Naive thymus-derived CD8-positive, alpha-beta T cell (primary cell): ENCODE measurements around the gene HMGN4. TPM values are rescaled to one million over a fixed set of nuclear protein-coding genes. Genes with fewer than 3 reads are reported as not detected.
"Not testable (repeated sequence)": the region's sequence is repeated elsewhere in the genome, so short reads cannot be mapped to it uniquely, and the experiment has no call there.

Source experiments
- ATAC-seq, 2 donors: fragments of 150-1000 bp; cut with Tn5 transposase in 1 of 2; sonication (Bioruptor Pico), chemical (Tn5 transposase) in 1 of 2; 1 replicate in 1 of 2; 2 replicates in 1 of 2; pipeline ENCODE4 v1.10.0; 2021; ENCODE audit warnings: mild to moderate bottlenecking in 2 of 2, moderate library complexity in 2 of 2
- POLR2A ChIA-PET: fragments of 350-600 bp; sonication (Branson Sonifier 250); formaldehyde crosslinking; loops from one replicate; lab custom pipeline; 2021; ENCODE audit warnings: antibody characterized with exemption; lab: Charles Lee
- DNase-seq, 10 donors: peaks; one replicate each; pipeline versions ENCODE4 v3.0.0 to v3.0.0-alpha.2; 2020 to 2022
- H3K27ac Mint-ChIP-seq, 10 donors: one replicate each; pipeline ENCODE4 v1.8.0; 2020 to 2022; ENCODE audit warnings: mild to moderate bottlenecking in 10 of 10, mixed read lengths in 10 of 10, moderate library complexity in 4 of 10, inconsistent platforms in 1 of 10
- H3K27me3 Mint-ChIP-seq, 5 donors: one replicate each; pipeline ENCODE4 v1.8.0; 2021 to 2022; ENCODE audit warnings: mixed read lengths in 5 of 5
- H3K36me3 Mint-ChIP-seq, 3 donors: one replicate each; pipeline ENCODE4 v1.8.0; 2020 to 2022; ENCODE audit warnings: mixed read lengths in 3 of 3, mild to moderate bottlenecking in 2 of 3, inconsistent platforms in 1 of 3
- H3K4me1 Mint-ChIP-seq, 4 donors: one replicate each; pipeline ENCODE4 v1.8.0; 2021 to 2022; ENCODE audit warnings: mixed read lengths in 4 of 4
- H3K4me3 Mint-ChIP-seq, 10 donors: one replicate each; pipeline ENCODE4 v1.8.0; 2020 to 2022; ENCODE audit warnings: mild to moderate bottlenecking in 10 of 10, mixed read lengths in 10 of 10, moderate library complexity in 6 of 10, inconsistent platforms in 1 of 10
- H3K9me3 Mint-ChIP-seq, 9 donors: one replicate each; pipeline ENCODE4 v1.8.0; 2020 to 2022; ENCODE audit warnings: mixed read lengths in 9 of 9, mild to moderate bottlenecking in 3 of 9, inconsistent platforms in 1 of 9, moderate library complexity in 1 of 9
- polyA plus RNA-seq, 3 donors: library from polyadenylated mRNA; unstranded; fragments of 300-500 nt; fragmentation: Illumina TruSeq; gene quantifications; one replicate each; pipeline ENCODE4 v1.2.3, GENCODE V29; 2021
- total RNA-seq, 8 experiments: library from RNA in 2 of 8; stranded (reverse) in 2 of 8; gene quantifications; one replicate each; pipeline ENCODE4 v1.2.3 and lab custom pipeline; 2021 to 2026

HMGN4 gene
- total and polyA plus RNA-seq, 5 experiments from 2014 or later, result 73.3 to 183 (median 110) TPM

DNA sequence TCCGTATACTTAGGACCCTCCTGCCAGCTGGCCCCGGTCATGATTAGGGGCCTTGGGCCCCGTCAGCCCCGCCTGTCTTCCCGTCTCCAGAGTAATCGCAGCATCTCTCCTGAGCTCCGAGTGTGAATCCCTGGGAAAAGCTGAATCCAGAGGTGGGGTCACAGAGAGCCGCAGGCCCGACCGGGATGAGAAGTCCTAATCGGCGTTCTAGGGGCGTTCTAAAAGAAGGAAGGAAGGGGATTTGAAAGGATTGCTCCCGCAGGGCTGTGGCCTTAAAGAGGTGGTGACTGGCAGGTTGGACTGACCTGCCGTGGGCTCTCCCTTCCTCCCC lies 371 bp downstream of the HMGN4 start:
- Mint-ChIP-seq H3K9me3 (peaks cover 0 to 8% (median 0%) of the 10 kb centered on the region in 9 donors), H3K36me3 (peaks cover 0 to 33% (median 2%) of the 10 kb centered on the region in 3 donors), H3K4me1 (peaks cover 32 to 70% (median 63%) of the 10 kb centered on the region in 4 donors), H3K4me3 (peak overlapping the region; percentile 89 to 99 (median 97)), H3K27ac (peak overlapping the region; percentile 91 to 100 (median 98)), H3K27me3 (peaks cover 0 to 9% (median 0%) of the 10 kb centered on the region in 5 donors)
- no peak for ATAC-seq
- DNase-seq, result peak in 1 of 10 donors; percentile 11
- POLR2A ChIA-PET, result interaction anchor here (0.8 to 4.4 kb wide), 26 partner anchors 9 to 415 kb away, joined by 3 to 82 read pairs (median 6); a partner anchor contains a TSS

GRCh38 chr6:26539071-26539615 lies 977 bp downstream of the HMGN4 start:
- no peak for DNase-seq
- POLR2A ChIA-PET, result interaction anchor here (0.6 to 4.4 kb wide), 16 partner anchors 9 to 1270 kb away, joined by 3 to 82 read pairs (median 6); a partner anchor contains a TSS
- peaks cover 0 to 8% (median 0%) of the 10 kb centered on the region in 9 donors for H3K9me3 Mint-ChIP-seq

DNA sequence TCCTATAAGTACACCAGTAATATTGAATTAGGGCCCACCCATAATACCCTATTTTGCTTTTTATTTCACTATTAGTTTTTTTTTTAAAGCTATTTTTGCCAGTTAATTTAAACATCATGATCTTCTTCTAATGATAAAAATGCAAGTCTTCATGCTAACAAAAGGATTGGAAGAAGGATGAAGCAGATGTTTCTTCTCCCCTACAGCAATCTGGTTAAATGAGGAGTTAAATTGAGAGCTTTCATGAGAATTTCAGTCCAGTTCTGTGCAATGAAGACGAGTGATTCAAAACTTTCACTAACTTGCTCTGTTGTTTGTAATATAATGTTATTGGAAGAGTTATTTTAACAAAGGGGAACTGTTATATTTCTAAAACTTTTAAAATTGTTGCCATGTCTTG lies 3.4 kb downstream of the HMGN4 start:
- DNase-seq (no peak), ATAC-seq (no peak)
- H3K4me3 Mint-ChIP-seq, result peak overlapping the region in 6 of 10 donors; percentile 8 to 50 (median 28)
- peaks cover 29 to 63% (median 58%) of the 10 kb centered on the region in 4 donors for H3K4me1 Mint-ChIP-seq
- peaks cover 0 to 9% (median 0%) of the 10 kb centered on the region in 5 donors for H3K27me3 Mint-ChIP-seq
- H3K9me3 Mint-ChIP-seq, result peaks cover 0 to 8% (median 0%) of the 10 kb centered on the region in 9 donors
- POLR2A ChIA-PET, result interaction anchor here (1.6 to 2.4 kb wide), 2 partner anchors 9 to 12 kb away, joined by 6 to 10 read pairs; no protein-coding TSS in a partner anchor
- H3K27ac Mint-ChIP-seq, result peak overlapping the region in 6 of 10 donors; percentile 27 to 75 (median 54)
- H3K36me3 Mint-ChIP-seq, result peaks cover 0 to 59% (median 4%) of the 10 kb centered on the region in 3 donors

More at GRCh38 chr6:26539071-26539615, 977 bp downstream of the HMGN4 start:
- Mint-ChIP-seq H3K4me3 (peak overlapping the region; percentile 89 to 99 (median 97)), H3K4me1 (peaks cover 30 to 71% (median 63%) of the 10 kb centered on the region in 4 donors), H3K27ac (peak overlapping the region; percentile 91 to 100 (median 98)), H3K27me3 (peaks cover 0 to 9% (median 0%) of the 10 kb centered on the region in 5 donors), H3K36me3 (peaks cover 0 to 37% (median 2%) of the 10 kb centered on the region in 3 donors)
- no peak for ATAC-seq

GRCh38 chr6:26543953-26544352 lies 5.8 kb downstream of the HMGN4 start:
- DNase-seq (peak in 1 of 10 donors; percentile 22), ATAC-seq (peak; percentile 74 to 78)
- POLR2A ChIA-PET, result interaction anchor here (0.7 kb wide), 1 partner anchor 21 kb away, joined by 5 read pairs; no protein-coding TSS in a partner anchor
- no peak overlapping the region for H3K4me3 Mint-ChIP-seq
- no peaks in the 10 kb centered on the region for H3K9me3 Mint-ChIP-seq
- peaks cover 0 to 62% (median 2%) of the 10 kb centered on the region in 3 donors for H3K36me3 Mint-ChIP-seq
- H3K4me1 Mint-ChIP-seq, result peaks cover 13 to 43% (median 42%) of the 10 kb centered on the region in 4 donors
- no peaks in the 10 kb centered on the region for H3K27me3 Mint-ChIP-seq
- H3K27ac Mint-ChIP-seq, result peak overlapping the region in 4 of 10 donors; percentile 1 to 75 (median 31)

GRCh38 chr6:26544473-26544872 lies 6.3 kb downstream of the HMGN4 start:
- Mint-ChIP-seq H3K9me3 (no peaks in the 10 kb centered on the region), H3K36me3 (peaks cover 0 to 62% (median 2%) of the 10 kb centered on the region in 3 donors), H3K4me1 (peaks cover 13 to 39% (median 37%) of the 10 kb centered on the region in 4 donors), H3K4me3 (no peak overlapping the region), H3K27ac (peak overlapping the region in 1 of 10 donors; percentile 75), H3K27me3 (no peaks in the 10 kb centered on the region)
- POLR2A ChIA-PET, result no interaction called here
- no peak for DNase-seq
- ATAC-seq, result no peak

- Mint-ChIP-seq H3K4me3 (no peak overlapping the region), H3K9me3 (no peaks in the 10 kb centered on the region), H3K36me3 (peaks cover 0 to 55% (median 2%) of the 10 kb centered on the region in 3 donors), H3K27ac (peak overlapping the region in 1 of 10 donors; percentile 42), H3K4me1 (peaks cover 12 to 36% (median 33%) of the 10 kb centered on the region in 4 donors), H3K27me3 (no peaks in the 10 kb centered on the region)
- POLR2A ChIA-PET, result interaction anchor here (1.0 kb wide), 1 partner anchor 8 kb away, joined by 4 read pairs; no protein-coding TSS in a partner anchor
- DNase-seq (no peak), ATAC-seq (no peak)
These were observed 7.5 kb downstream of the HMGN4 start for GRCh38 chr6:26545627-26546026.

DNA sequence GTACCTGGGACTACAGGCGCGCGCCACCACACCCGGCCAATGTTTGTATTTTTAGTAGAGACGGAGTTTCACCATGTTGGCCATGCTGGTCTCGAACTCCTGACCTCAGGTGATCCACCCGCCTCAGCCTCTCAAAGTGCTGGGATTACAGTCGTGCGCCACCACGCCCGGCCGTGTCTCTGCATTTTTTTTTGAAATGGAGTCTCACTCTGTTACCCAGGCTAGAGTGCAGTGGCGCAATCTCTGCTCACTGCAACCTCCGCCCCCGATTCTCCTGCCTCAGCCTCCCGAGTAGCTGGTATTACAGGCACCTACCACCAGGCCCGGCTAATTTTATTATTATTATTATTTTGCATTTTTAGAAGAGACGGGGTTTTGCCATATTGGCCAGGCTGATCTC lies 9.2 kb downstream of the HMGN4 start:
- peaks cover 0 to 41% (median 2%) of the 10 kb centered on the region in 3 donors for H3K36me3 Mint-ChIP-seq
- not testable (repeated sequence) for DNase-seq, H3K9me3 Mint-ChIP-seq, H3K27me3 Mint-ChIP-seq, H3K4me3 Mint-ChIP-seq, ATAC-seq
- H3K4me1 Mint-ChIP-seq, result peaks cover 11 to 28% (median 23%) of the 10 kb centered on the region in 4 donors
- peak overlapping the region in 1 of 10 donors; percentile 27 for H3K27ac Mint-ChIP-seq
- POLR2A ChIA-PET, result interaction anchor here (1.0 kb wide), 1 partner anchor 10 kb away, joined by 7 read pairs; the partner anchor contains the start of gene HMGN4

- peaks cover 10 to 18% (median 11%) of the 10 kb centered on the region in 4 donors for H3K4me1 Mint-ChIP-seq
- peaks cover 0 to 2% (median 0%) of the 10 kb centered on the region in 5 donors for H3K27me3 Mint-ChIP-seq
- peaks cover 0 to under 1% (median 0%) of the 10 kb centered on the region in 9 donors for H3K9me3 Mint-ChIP-seq
- DNase-seq (peak in 5 of 10 donors; percentile 26 to 57 (median 41)), ATAC-seq (peak; percentile 11 to 38)
- H3K27ac Mint-ChIP-seq, result peak overlapping the region in 9 of 10 donors; percentile 34 to 89 (median 82)
- H3K36me3 Mint-ChIP-seq, result peaks cover 0 to 19% (median 2%) of the 10 kb centered on the region in 3 donors
- H3K4me3 Mint-ChIP-seq, result peak overlapping the region in 9 of 10 donors; percentile 89 to 95 (median 92)
- POLR2A ChIA-PET, result interaction anchor here (1.1 to 5.5 kb wide), 4 partner anchors 8 to 76 kb away, joined by 4 to 82 read pairs (median 6); partner anchors contain the start of gene HMGN4
These were observed 12.3 kb downstream of the HMGN4 start for GRCh38 chr6:26550250-26550993.

DNA sequence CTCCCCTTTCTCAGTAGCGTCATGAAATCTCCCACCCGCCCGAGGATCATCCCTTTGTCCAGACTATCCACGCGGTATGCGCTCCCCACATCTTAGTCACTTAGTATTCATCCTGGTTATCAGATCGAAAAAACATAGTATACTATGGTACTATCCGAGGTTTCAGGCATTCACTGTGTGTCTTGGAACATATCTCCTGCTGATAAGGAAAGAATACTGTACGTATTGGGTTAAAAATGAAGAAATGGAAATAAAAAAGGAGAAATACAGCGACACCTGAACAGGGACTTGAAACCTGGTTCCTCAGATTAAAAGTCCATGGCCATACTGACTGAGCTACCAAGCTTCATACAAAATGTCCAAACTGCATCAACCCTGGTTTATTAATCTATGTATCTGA lies 14.0 kb downstream of the HMGN4 start:
- POLR2A ChIA-PET, result interaction anchor here (0.7 to 5.5 kb wide), 6 partner anchors 11 to 354 kb away, joined by 3 to 82 read pairs (median 7); partner anchors contain the start of gene HMGN4
- H3K4me3 Mint-ChIP-seq, result no peak overlapping the region
- H3K36me3 Mint-ChIP-seq, result peaks cover 0 to 2% (median 0%) of the 10 kb centered on the region in 3 donors
- no peak for DNase-seq
- H3K4me1 Mint-ChIP-seq, result peaks cover 11 to 26% (median 19%) of the 10 kb centered on the region in 4 donors
- H3K9me3 Mint-ChIP-seq, result peaks cover 0 to 2% (median 0%) of the 10 kb centered on the region in 9 donors
- ATAC-seq, result no peak
- peaks cover 0 to 2% (median 0%) of the 10 kb centered on the region in 5 donors for H3K27me3 Mint-ChIP-seq
- no peak overlapping the region for H3K27ac Mint-ChIP-seq

DNA sequence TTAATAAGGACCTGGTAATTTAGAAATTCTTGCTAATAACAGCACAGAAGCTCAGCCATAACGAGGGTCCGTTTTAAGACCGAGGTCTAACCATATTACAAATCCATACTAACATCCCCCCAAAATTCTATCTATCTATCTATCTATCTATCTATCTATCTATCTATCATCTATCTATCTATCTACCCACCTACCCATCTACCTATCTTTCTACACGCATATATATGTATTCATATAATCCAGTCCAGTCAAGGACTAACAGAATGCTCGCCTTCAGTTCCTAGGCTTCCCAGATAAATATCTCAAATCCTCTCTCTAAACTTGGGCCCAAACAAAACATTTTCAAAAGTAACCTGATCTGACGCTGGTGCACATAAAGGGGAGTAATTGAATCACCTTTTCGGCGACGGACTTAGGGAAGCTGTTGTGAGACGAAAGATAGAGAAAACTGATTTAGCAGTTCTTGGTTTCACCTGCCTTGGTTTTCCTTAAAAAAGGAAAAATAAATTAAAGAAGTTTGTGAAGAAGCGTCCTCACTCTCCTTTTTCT lies 14.5 kb downstream of the HMGN4 start:
- no peak overlapping the region for H3K4me3 Mint-ChIP-seq
- peaks cover 0 to 2% (median 0%) of the 10 kb centered on the region in 5 donors for H3K27me3 Mint-ChIP-seq
- DNase-seq, result no peak
- H3K9me3 Mint-ChIP-seq, result peaks cover 0 to 2% (median 0%) of the 10 kb centered on the region in 9 donors
- H3K36me3 Mint-ChIP-seq, result peaks cover 0 to 2% (median 0%) of the 10 kb centered on the region in 3 donors
- no peak for ATAC-seq
- no peak overlapping the region for H3K27ac Mint-ChIP-seq
- POLR2A ChIA-PET, result interaction anchor here (0.8 to 5.5 kb wide), 11 partner anchors 11 to 354 kb away, joined by 3 to 82 read pairs (median 10); partner anchors contain the start of gene HMGN4
- H3K4me1 Mint-ChIP-seq, result peaks cover 11 to 26% (median 19%) of the 10 kb centered on the region in 4 donors

- peaks cover 0 to 2% (median 0%) of the 10 kb centered on the region in 3 donors for H3K36me3 Mint-ChIP-seq
- H3K27me3 Mint-ChIP-seq, result peaks cover 0 to 2% (median 0%) of the 10 kb centered on the region in 5 donors
- DNase-seq, result peak; percentile 49 to 88 (median 75)
- H3K27ac Mint-ChIP-seq, result no peak overlapping the region
- ATAC-seq, result peak; percentile 48 to 63
- POLR2A ChIA-PET, result interaction anchor here (0.9 to 5.5 kb wide), 13 partner anchors 8 to 355 kb away, joined by 3 to 82 read pairs (median 10); partner anchors contain the start of gene HMGN4
- peaks cover 11 to 26% (median 19%) of the 10 kb centered on the region in 4 donors for H3K4me1 Mint-ChIP-seq
- no peak overlapping the region for H3K4me3 Mint-ChIP-seq
- H3K9me3 Mint-ChIP-seq, result peaks cover 0 to 2% (median 0%) of the 10 kb centered on the region in 9 donors
These were observed 15.1 kb downstream of the HMGN4 start for GRCh38 chr6:26553264-26553634.
